ENCODE results near the gene TMEM14A.
"Not testable (repeated sequence)": the region's sequence is repeated elsewhere in the genome, so short reads cannot be mapped to it uniquely, and the experiment has no call there.

The TMEM14A gene

GRCh38 chr6:52697903-52698302 lies 27.0 kb downstream of the TMEM14A start:
- no peak for DNase-seq (ENCODE audit: low read depth)

GRCh38 chr6:52704060-52704459 lies 33.1 kb downstream of the TMEM14A start:
- no peak for DNase-seq (ENCODE audit: low read depth)

- DNase-seq (ENCODE audit: low read depth): not testable (repeated sequence)
These were observed 34.0 kb downstream of the TMEM14A start for GRCh38 chr6:52704781-52705502.

GRCh38 chr6:52706001-52706400 lies 35.1 kb downstream of the TMEM14A start:
- DNase-seq (ENCODE audit: low read depth): no peak

GRCh38 chr6:52707963-52708680 lies 37.2 kb downstream of the TMEM14A start:
- DNase-seq (ENCODE audit: low read depth): no peak

- no peak for DNase-seq (ENCODE audit: low read depth)
These were observed 41.2 kb downstream of the TMEM14A start for GRCh38 chr6:52712136-52712535.

- DNase-seq (ENCODE audit: low read depth): not testable (repeated sequence)
These were observed 43.8 kb downstream of the TMEM14A start for GRCh38 chr6:52714761-52715160.

GRCh38 chr6:52718550-52718949 lies 47.6 kb downstream of the TMEM14A start:
- no peak for DNase-seq (ENCODE audit: low read depth)

- DNase-seq (ENCODE audit: low read depth): no peak
These were observed 49.4 kb downstream of the TMEM14A start for GRCh38 chr6:52720321-52720720.

GRCh38 chr6:52724042-52724405 lies 53.1 kb downstream of the TMEM14A start:
- DNase-seq (ENCODE audit: low read depth): no peak

- peak; percentile 21 for DNase-seq (ENCODE audit: low read depth)
These were observed 53.7 kb downstream of the TMEM14A start for GRCh38 chr6:52724406-52725121.

- no peak for DNase-seq (ENCODE audit: low read depth)
These were observed 54.2 kb downstream of the TMEM14A start for GRCh38 chr6:52725143-52725534.

GRCh38 chr6:52725535-52726192 lies 54.8 kb downstream of the TMEM14A start:
- DNase-seq (ENCODE audit: low read depth): no peak

- DNase-seq (ENCODE audit: low read depth): no peak
These were observed 55.3 kb downstream of the TMEM14A start for GRCh38 chr6:52726193-52726542.

- DNase-seq (ENCODE audit: low read depth): no peak
These were observed 56.0 kb downstream of the TMEM14A start for GRCh38 chr6:52726741-52727535.

GRCh38 chr6:52727908-52728307 lies 57.0 kb downstream of the TMEM14A start:
- DNase-seq (ENCODE audit: low read depth): no peak

GRCh38 chr6:52728394-52728793 lies 57.5 kb downstream of the TMEM14A start:
- DNase-seq (ENCODE audit: low read depth): no peak

GRCh38 chr6:52729576-52729975 lies 58.7 kb downstream of the TMEM14A start:
- DNase-seq (ENCODE audit: low read depth): no peak

GRCh38 chr6:52731719-52732118 lies 60.8 kb downstream of the TMEM14A start:
- DNase-seq (ENCODE audit: low read depth): no peak

- no peak for DNase-seq (ENCODE audit: low read depth)
These were observed 62.3 kb downstream of the TMEM14A start for GRCh38 chr6:52733172-52733571.

GRCh38 chr6:52734072-52734471 lies 63.2 kb downstream of the TMEM14A start:
- DNase-seq (ENCODE audit: low read depth): no peak

GRCh38 chr6:52735071-52735470 lies 64.2 kb downstream of the TMEM14A start:
- DNase-seq (ENCODE audit: low read depth): no peak

Data from T follicular helper cell (primary cell).